ENCODE measurements around the gene OTOGL. TPM values are rescaled to one million over a fixed set of nuclear protein-coding genes. Genes with fewer than 3 reads are reported as not detected.

Gene OTOGL
- total and polyA plus RNA-seq, 10 donors: 0.09 to 0.88 (median 0.23) TPM; not detected in 1

DNA sequence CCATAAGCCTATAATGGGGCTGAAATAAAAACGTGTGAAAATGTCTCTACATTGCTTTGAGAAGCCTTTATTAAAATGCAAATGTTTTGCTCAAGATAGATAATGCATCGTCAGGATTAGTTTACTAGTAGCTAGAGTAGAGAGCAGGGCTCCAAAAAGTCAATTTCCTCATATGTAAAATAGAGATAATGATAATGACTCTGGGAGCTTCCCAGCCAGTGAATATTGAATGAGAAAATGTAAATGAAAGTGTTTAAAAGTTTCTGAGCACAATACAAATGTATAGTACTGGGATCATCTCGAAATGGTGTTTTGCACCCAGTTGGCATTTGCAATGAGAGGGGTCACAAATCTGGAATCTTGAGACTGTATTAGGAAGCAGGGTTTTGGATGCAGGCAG, 135.3 kb downstream of the OTOGL start:
- Histone ChIP-seq H3K27me3 (replicated peaks in 1 of 7) (no peaks in the 10 kb centered on the region), H3K9me3 (peaks cover 0 to 2% (median under 1%) of the 10 kb centered on the region in 8 donors), H3K4me3 (no peak overlapping the region), H3K27ac (no peak overlapping the region), H3K4me1 (no peaks in the 10 kb centered on the region), H3K36me3 (no peaks in the 10 kb centered on the region)
- DNase-seq: no peak
- TF ChIP-seq POLR2A (IDR thresholded peaks at IDR 0.05) (no peak), POLR2AphosphoS5 (IDR thresholded peaks at IDR 0.05) (no peak)
- TF ChIP-seq, protein P1, sequence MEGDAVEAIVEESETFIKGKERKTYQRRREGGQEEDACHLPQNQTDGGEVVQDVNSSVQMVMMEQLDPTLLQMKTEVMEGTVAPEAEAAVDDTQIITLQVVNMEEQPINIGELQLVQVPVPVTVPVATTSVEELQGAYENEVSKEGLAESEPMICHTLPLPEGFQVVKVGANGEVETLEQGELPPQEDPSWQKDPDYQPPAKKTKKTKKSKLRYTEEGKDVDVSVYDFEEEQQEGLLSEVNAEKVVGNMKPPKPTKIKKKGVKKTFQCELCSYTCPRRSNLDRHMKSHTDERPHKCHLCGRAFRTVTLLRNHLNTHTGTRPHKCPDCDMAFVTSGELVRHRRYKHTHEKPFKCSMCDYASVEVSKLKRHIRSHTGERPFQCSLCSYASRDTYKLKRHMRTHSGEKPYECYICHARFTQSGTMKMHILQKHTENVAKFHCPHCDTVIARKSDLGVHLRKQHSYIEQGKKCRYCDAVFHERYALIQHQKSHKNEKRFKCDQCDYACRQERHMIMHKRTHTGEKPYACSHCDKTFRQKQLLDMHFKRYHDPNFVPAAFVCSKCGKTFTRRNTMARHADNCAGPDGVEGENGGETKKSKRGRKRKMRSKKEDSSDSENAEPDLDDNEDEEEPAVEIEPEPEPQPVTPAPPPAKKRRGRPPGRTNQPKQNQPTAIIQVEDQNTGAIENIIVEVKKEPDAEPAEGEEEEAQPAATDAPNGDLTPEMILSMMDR (IDR thresholded peaks at IDR 0.05 in 8 of 11, conservative IDR thresholded peaks at IDR 0.05 in 3 of 11): no peak
- WGBS, 5 donors: 65 to 81% (median 76%) methylated on average over 3 of the region's 3 CpGs
- intact Hi-C loops (cut with DNase I; ENCODE audit: low total_unique reads): no loop called here

DNA sequence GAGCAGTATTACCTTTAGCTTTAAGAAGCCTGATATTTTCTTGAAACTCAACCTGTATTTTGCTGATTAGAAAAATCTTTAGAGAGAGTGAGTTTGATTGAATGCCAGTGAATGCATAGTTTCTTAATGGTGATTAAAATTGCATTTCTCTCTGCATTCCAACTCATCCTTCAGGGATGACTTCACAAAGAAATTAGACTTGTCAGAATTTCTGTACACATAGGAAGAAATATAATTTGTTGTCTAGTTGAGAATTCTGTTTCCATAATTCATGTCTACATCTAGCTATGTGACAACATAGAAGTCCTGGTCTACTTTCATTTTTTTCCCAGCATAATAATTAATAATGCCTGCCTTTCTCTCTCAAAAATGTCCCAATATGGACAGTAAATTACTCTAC, 136.6 kb downstream of the OTOGL start:
- Histone ChIP-seq H3K9me3 (peaks cover 0 to 9% (median 4%) of the 10 kb centered on the region in 8 donors), H3K27me3 (replicated peaks in 1 of 7) (no peaks in the 10 kb centered on the region), H3K4me1 (no peaks in the 10 kb centered on the region), H3K4me3 (no peak overlapping the region), H3K36me3 (no peaks in the 10 kb centered on the region), H3K27ac (no peak overlapping the region)
- intact Hi-C loops (cut with DNase I; ENCODE audit: low total_unique reads): no loop called here
- TF ChIP-seq, protein P1 (IDR thresholded peaks at IDR 0.05 in 8 of 11, conservative IDR thresholded peaks at IDR 0.05 in 3 of 11): no peak
- TF ChIP-seq POLR2AphosphoS5 (IDR thresholded peaks at IDR 0.05): no peak
- no peak for TF ChIP-seq POLR2A (IDR thresholded peaks at IDR 0.05)
- DNase-seq: no peak

GRCh38 chr12:80239867-80240266, 140.5 kb downstream of the OTOGL start:
- intact Hi-C loops (cut with DNase I; ENCODE audit: low total_unique reads): no loop called here
- no peak overlapping the region for H3K27ac ChIP-seq
- DNase-seq: no peak
- no peaks in the 10 kb centered on the region for H3K4me1 ChIP-seq
- H3K36me3 ChIP-seq: no peaks in the 10 kb centered on the region
- no peak overlapping the region for H3K4me3 ChIP-seq
- peaks cover 0 to 9% (median 4%) of the 10 kb centered on the region in 8 donors for H3K9me3 ChIP-seq
- TF ChIP-seq POLR2AphosphoS5 (IDR thresholded peaks at IDR 0.05) (no peak), POLR2A (IDR thresholded peaks at IDR 0.05) (no peak)
- TF ChIP-seq, protein P1 (IDR thresholded peaks at IDR 0.05 in 8 of 11, conservative IDR thresholded peaks at IDR 0.05 in 3 of 11): no peak
- no peaks in the 10 kb centered on the region for H3K27me3 ChIP-seq (replicated peaks in 1 of 7)

DNA sequence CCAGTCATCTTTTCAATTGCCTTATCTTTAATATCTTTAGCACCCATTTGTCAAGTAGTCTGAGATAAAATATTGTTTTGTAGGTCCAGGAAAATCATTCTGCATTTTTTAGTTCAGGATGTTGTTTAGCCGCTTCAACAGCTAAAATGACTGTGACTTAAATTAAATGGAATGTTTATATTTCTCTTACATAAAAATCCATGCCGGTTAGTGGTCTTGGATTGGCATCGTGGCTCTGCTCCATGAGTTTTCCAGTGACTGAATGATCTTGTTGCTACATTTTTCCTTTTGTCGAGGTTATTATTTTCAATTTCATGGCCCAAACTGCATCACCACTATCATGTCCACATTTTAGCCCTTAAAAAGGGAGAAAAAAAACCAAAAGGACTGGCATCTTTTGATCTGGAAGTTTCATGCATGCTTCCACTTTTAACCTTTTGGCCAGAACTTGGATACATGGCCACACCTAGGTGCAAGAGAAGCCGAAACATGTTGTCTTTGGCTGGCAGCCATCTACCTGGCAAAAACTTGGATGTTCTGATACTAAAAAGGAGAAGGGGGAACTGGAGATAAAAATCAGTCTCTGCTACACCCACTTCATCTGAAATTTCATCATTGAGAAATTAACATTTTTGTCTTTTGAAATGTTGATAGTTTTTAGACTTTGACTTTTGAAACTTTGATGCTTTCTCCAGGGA, 142.4 kb downstream of the OTOGL start:
- 88 to 95% (median 90%) methylated on average over 5 of the region's 5 CpGs for WGBS, 5 donors
- no peak for DNase-seq
- Histone ChIP-seq H3K27me3 (replicated peaks in 1 of 7) (no peaks in the 10 kb centered on the region), H3K4me1 (no peaks in the 10 kb centered on the region), H3K4me3 (no peak overlapping the region), H3K27ac (no peak overlapping the region), H3K36me3 (no peaks in the 10 kb centered on the region), H3K9me3 (peaks cover 0 to 9% (median 4%) of the 10 kb centered on the region in 8 donors)
- TF ChIP-seq POLR2A (IDR thresholded peaks at IDR 0.05) (no peak), POLR2AphosphoS5 (IDR thresholded peaks at IDR 0.05) (no peak)
- TF ChIP-seq, protein P1 (IDR thresholded peaks at IDR 0.05 in 8 of 11, conservative IDR thresholded peaks at IDR 0.05 in 3 of 11): no peak
- intact Hi-C loops (cut with DNase I; ENCODE audit: low total_unique reads): no loop called here
